Activated CD4-positive, CD25-positive, alpha-beta regulatory T cell treated with anti-CD3 and anti-CD28 coated beads, Interleukin-2, amount 50 U/mL, for 72 hours (primary cell): ENCODE results near the gene GRIA1.

Experiments
- DNase-seq: peaks from one replicate; pipeline ENCODE4 v3.0.0; 2021

GRIA1 gene

DNA sequence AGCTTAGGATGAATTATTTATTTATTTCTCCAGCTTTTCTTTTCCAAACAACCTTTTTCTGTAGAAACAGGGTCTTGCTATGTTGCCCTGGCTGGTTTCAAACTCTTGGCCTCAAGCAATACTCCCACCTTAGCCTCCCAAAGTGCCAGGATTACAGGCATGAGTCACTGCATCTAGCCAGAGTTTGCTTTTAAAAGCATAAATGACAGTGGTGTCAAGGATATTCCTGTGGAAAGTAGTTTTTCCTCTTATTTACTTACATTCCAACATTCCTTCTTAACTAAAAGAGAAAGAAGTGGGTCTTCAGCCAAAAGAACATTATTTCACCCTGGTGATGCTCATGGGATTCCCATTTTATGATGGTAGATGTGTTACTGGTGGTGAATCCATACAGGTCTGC is 62.4 kb downstream of the GRIA1 start:
- no peak for DNase-seq

DNA sequence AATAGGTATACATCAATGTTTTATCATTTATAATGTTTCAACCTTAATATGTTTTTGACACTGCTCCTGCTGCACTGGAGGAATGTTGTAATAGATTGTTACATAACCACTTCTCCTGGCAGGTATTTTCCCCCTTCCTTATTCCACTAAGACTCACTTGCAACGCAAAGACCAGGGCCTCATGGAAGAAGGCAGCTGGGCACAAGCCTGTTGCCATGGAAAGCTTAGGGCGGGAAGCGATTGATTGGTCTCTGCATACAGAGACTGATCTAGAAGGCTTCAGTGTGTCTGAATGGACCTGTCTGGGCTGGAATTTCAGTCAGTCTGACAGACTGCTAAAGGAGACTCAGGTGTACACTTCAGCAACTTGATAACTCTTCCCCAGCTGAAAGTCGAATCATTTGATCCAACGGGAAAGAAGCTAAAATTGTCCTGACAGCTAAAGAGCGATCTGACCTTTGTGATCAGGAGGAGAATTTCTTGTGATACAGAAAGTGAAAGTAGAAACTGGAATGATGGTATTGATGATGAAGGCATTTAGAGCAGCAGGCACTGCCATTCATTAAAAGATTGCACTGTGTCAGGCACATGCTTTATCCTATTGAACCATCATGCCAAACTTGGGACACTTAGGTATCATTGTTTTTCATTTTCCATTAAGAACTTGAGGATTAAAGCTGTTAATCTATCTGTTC is 65.1 kb downstream of the GRIA1 start:
- no peak for DNase-seq

DNA sequence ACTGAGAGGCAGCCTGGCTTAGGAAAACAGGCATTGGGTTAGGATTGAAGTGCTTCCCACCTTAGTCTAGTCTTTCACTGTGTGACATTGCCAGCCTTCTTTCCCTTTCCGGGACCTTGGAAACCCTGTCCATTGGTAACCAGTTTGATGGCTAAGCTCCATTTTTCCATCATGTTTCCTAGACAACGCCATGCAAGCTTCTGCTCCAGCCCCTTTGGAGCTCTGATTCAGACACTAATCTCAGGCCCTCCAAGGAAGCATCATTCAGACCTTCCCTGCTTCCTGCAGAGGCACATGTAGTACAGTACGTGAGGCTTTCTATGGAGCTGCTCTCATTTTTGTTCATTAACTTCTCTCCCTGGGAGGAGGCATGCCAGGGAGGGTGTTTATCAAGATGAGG is 68.5 kb downstream of the GRIA1 start:
- DNase-seq, result no peak

DNA sequence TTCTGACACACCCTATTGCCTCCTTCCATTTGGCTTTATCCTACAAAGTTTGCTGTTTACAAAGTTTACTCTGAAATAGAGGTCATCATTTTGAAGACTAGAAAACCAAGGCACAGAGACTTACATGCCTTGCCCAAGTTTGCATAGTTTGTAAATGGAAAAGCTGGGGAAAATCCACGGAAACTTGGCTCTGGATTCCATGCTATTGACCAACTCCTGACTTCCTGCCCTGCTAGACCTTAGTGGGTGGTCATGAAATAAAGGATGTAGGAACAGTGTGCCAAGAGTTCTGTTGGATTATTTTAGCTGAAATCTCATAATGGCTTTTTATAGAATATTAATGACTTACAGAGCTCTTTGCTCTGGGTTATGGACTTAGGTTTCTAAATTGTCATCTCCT is 69.5 kb downstream of the GRIA1 start:
- DNase-seq, result no peak

DNA sequence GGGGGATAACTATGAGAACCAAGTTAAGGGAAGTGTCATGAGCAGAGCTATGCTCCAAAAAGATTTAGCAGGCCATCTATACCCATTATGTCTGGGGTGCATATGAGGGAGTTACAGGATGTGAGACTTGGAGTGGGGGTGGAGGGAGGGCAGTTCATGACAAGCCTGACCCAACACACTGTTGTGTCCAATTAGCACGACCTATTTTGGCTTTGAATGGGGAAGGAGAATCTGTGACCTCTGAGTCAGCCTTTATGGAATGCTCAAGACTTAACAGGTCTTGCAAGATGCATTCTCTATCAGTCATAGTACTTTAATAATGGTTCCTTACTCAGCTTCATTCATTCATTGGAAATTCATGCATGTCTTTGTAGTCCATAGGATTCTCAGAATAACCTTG is 71.7 kb downstream of the GRIA1 start:
- DNase-seq, result no peak

DNA sequence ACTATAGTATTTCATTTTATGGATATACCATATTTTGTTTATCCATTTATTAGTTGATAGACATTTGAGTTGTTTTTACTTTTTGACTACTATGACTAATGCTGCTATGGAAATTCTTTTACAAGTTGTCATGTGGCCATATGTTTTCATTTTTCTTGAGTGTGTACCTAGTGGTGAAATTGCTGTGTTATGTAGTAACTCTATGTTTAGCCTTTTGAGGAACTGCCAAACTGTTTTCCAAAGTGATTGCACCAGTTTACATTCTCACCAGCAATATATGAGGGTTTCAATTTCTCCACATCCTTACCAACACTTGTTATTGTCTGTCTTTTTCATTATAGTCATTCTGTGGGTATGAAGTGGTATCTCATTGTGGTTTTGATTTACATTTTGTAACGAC is 75.4 kb downstream of the GRIA1 start:
- no peak for DNase-seq

DNA sequence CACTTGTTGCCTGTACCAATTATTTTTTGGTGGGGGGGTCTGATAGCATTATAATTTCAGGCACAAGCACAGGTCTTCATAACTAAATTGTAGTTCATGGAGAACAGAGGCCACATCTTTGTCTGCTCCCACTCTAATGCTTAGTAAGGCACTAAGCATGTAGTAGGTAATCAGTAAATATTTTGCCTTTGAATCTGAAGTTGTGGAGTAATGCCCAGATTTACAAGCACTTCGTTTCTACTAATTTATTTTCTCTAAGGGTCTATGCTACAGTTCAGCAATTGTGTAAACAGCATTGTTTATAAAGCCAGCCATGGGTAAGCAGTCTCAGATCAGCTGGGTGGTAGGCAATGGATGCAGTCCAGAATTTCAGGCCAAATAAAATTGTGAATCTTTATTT is 78.6 kb downstream of the GRIA1 start:
- DNase-seq, result no peak

DNA sequence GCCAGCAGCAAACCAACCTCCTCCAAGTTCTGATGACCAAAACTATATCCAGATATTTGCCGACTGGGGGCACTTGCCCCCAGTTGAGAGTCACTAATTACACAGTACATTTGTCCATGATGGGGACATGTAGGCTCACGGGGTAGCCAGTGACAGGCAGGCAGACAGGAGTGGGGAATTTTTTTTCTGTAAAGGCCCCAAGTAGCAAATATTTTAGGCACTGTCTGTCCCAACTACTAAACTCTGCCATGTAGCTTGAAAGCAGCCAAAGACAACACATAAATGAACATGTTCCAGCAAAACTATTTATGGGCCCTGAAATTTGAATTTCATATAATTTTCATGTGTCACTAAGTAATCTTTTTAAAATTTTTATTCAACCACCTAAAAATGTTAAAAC is 80.7 kb downstream of the GRIA1 start:
- DNase-seq, result no peak

DNA sequence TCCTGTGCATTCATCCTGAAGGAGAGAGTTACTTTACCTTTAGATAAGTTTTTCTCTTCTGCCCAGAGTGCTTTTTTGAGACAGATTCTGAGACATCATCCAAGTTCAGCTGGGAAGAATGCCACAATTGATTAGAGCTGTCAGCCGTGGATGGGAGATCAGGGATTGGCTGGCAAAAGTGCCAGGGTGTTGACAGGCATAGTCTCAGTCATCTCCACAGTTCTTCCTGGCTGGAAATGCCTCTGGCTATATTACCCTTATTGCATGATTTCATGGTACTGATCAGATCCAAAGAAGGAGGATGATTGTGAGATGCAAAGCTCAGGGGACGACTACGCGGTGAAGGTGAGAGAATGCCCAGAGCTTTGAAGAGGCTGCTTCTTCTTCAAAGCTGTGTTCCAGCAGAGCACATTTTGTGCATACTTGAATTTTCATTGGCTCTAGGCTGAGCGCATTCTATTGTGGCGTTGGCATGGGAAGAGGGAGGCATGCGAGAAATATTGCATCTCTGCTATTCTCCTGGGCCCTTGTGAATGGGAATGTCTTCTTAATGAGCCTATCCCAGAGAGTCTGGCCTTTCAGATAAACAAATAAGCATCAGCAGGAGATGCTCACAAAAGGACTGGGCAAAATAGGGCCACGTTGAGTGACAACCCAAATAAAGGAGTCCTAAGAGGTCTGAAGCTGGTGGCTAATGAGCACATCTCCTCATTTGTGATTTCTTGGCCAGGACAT is 82.1 kb downstream of the GRIA1 start:
- DNase-seq, result no peak

DNA sequence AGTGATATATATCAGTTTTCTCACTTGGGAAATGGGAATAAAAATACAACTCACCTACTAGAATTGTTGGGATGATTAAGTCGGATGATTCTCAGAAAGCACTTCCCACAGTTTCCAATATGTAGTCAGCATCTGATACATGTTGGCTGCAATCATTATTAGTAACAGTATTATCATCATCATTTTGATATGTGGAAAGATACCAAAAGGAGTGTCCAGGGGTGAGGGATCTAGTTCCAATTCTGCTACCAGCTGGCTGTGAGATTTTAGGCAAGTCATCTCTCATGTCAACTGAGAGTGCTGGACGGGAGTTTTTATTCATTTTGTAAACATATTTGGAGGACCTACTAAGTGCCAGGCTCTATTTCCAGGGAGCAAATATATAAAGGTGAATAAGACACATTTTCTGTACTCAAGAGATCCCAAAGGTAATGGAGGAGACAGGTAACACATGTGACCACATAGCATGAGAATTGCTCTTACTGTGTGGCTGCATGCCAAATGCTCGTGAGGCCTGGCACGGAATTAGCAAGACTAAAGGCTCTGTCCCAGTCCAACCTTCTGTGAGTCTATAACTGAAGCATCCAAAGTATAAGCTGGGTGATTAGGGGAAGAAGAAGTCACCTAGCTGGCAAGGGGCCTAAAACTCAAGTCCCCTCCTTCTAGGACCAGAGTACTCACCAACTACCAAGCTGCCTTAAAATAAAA is 83.0 kb downstream of the GRIA1 start:
- DNase-seq, result no peak

DNA sequence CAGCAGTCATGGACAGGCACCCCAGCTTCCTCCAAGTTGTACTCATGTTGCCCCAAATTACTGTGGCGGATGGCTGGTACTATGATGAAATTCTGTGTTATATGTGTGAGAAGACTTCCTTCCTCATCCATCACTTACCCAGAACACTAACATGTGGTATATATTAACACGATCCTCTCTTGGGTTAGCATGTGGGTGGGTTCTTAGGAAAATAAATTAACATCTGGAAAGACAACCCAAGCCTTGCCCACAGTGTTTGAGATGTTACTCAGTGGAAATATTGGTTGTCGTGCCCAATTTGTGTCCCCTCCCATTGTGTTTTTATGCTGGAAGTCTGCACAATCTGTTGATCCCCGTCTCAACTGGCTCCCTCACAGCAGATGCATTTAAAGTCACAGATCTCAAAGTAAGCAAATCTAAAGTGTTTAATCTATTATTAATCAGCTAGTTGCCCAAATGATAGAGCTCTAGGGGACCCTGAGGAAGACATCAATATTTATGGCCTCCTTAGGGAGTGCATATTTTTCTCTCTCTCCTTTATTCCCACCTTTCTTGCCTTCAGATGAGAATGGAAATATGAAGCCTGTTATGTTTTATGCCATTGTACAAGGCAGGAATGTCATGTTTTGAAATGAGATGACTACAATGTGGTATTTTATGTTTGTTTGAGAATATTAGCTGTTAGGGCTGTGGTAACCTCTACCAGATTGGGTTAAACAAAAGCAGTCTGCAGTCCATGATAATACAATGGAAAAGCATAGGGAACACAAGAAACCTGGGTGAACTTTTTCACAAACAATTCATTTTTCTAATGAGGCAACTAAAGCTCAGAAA is 93.9 kb downstream of the GRIA1 start:
- DNase-seq, result no peak

DNA sequence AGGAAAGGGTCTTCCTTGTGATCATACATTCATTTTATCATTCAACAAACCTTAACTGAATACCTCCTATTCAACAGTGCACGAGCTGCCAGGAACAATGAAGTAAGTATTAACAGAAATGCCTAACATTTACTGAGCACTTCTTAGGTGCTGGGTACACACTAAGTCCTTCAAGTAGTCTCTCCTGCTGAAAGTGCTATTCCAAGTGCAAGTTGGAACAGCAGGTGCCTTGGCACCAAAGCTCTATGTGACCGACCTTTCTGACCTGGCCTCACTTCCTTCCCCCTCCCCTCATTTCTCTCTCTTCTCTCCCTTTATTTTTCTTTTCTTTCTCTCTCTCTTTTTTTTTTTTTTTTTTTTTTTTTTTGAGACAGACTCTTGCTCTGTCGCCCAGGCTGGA is 94.5 kb downstream of the GRIA1 start:
- DNase-seq, result no peak

DNA sequence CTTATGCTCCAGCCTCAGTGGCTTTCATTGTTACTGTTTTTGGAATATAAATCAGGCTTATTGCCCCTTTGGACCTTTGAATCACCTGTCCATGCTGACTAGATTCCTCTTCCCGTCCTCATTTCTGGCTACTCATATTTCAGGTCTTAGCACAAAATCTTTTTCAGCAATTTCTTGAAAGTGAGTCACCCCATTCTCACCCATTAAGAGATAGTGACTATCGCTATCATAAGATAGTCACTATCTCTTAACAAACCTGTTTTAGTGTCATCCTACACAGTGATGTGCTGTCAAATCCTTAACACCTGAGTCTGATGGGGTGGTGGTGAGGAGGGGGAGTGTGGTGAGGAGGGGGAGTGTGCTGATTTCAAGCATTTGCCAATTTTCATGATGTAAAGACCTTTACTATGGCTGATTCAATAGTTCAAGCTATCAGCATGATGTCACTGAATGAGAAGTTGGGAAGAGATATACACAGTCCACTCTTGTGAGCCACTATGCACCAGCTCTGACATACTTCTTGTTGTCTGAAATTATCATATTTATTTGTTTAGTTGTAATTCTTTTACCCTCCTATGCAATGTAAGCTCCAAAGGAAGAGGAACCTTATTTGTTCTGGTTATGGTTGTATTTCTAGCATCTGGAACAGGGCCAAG is 95.3 kb downstream of the GRIA1 start:
- no peak for DNase-seq

DNA sequence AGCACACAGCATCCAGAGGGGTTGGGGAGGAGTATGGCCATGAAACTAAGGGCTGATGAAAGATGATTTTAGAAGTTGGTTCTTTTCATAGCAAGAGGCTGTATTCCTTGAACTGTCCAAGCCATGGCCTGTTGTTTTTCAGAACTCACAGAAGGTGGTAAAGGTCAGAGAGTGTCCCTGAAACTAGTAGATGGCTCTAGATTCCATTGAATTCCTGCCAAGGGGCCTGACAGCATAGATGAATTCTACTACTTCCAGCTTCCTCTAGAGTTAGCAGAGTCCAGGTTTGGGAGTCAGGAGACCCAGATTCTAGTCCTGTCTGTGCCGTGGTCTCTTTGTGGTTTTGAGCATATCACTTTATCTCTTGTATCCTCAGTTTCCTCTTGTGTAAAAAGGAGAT is 101.6 kb downstream of the GRIA1 start:
- DNase-seq, result no peak

DNA sequence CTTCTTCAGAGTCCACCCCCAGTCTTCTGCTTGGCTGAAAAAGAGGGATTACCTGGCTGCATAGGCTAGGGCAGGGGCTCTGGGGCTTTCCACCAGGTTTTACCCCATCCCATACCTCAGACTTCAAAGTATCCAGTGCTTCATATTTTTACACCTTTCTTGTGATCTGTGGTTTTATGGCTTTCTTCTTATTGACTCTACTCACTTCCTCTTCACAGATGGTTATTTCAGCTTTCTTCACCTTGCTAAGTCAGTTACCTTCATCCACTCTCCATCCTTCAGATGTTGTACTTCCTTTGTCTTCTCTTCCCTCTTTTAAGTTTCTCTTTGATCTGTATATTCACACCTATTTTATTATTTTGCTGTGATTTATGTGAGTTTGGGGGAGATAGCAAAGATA is 104.3 kb downstream of the GRIA1 start:
- DNase-seq, result no peak

DNA sequence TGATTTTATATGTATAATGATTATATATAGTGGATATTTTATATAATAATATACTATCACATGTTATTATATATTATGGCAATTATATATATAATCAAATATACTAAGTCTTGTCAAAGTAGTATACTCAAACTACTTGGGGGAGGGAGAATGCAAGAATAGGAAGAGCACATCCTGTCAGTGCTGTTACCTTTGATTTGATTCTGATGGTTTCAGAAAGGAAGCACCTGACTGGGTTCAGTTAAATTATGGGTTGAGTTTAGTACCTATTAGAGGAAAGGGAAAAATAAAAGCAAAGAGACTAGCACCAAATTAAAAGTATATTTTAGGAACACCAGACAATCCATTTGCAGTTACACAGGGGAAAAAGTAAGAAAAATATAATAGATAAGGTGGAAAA is 107.6 kb downstream of the GRIA1 start:
- DNase-seq, result no peak

DNA sequence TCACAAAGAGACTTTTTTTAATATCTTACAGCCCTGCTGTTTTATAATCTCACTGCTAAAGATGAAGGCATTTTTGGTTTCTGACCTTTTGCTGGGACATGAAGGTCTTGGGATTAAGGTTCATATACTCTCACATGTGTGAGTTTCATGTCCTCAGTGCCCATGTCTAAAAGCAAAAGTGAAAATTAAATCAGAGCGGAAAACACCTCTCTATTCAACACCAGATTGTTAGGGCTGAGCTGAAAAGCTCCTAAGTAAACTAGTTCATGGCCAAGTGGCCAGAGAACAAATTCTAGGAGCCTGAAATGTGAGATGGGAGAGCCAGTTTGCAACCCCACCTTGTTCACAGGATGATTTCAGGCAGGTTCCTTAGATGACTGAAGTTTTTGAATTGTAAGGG is 110.9 kb downstream of the GRIA1 start:
- DNase-seq, result no peak

DNA sequence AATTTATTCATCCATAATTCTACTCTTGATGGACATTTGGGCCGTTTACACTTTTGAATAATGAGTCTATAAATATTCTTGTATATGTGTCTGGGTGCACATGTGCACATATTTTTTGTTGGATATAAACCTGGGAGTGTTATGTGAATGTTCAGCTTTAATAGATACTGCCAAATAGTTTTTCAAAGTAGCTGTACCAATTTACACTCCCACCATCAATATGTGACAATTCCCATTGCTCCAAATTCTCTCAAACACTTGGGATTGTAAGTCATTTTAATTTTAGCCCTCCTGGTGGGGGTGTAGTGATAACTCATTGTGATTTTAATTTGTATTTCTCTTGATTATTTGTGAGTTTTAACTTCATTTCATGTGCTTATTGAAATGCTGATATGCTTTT is 114.9 kb downstream of the GRIA1 start:
- no peak for DNase-seq

DNA sequence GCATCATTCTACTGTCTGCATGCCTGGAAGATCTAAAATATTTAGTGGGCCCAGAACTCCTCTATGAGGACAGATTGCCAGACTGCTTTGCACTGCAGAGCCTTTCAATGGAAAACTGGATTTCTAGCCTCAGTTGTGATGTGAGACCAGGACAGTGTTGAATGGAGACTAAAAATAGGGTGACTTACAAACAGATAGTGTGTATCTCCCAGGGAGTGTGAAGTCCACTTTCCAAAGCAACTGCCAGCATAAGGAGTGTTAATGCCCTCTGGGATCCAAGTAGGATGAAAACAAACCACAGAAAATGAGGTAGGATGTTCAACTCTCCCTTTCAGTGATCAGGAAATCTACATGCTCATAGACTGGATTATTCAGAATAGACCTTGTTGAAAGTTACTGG is 119.5 kb downstream of the GRIA1 start:
- no peak for DNase-seq

DNA sequence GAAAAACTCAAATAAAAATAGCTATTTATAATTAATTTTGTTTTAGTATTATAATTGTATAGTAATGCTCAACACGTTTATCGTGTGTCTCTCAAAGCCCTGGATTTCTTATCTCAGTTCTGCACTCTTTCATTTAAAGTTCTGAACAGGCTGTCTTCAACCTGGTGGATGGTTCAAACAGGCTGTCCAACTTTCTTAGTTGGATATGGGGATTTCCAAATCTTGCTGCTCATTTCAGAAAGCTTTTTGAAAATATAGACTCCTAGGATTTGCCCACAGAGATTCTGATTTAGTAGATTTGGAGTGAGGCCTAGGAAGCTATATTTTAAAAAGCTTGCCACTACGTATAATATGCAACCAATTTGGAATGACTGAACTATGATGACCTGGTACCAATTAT is 120.3 kb downstream of the GRIA1 start:
- no peak for DNase-seq

DNA sequence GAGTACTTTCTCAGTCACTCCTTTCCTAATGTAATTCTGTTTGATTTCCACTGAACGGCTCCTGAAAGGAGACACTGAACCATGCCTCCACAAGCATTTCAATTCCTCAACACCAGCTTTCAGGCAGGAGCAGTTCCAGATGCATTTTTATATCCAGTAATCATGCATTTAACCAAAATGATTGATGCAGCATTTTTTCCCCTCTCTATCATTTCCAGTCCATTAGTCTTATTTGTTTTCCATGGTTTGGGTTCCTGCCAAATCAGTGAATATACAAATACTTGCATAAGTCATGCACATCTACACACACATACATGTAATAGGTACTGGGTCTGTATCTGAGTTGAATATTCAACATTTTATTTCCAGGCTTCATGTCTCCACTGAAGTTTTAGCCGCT is 122.7 kb downstream of the GRIA1 start:
- DNase-seq, result no peak

DNA sequence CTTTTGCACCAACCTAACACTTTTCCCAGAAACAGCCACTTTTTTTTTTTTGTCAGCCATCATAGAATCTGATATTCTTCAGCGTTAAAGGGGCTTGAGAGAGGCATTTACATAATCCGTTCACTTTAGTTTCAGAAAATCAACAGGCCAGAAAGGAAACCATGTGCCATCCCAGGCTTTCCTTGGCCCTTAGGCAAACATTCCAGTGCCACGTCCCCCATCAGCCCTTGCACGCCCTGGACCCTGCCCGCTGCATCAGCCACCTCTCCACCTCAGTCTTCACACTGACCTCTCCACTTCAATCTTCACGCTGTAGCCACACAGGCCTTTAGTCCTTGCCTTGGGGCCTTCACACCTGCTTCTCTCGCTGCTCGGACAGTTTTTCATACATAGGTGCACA is 123.2 kb downstream of the GRIA1 start:
- no peak for DNase-seq

DNA sequence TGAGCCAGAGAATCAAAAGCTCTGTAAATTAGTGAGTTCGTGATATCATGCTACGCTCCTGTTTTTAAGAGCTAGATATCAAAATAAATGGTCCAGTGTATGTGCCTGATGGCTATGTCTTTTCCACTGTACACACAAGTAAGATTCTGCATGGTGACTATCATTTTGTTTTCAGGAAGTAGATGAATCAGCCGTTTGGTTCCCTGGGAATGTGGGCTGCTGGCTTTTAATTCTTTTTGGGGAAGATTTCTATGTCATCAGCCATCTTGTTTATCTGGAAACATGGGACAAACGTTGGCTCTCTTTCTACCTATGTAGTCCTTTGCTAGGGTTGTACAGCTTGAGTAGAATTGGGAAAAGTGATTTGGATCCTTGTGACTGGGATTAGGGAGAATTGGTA is 126.7 kb downstream of the GRIA1 start:
- DNase-seq, result no peak
